PC-3 (cell line): Measurements from ENCODE around the gene ACER1. TPM values are rescaled to one million over a fixed set of nuclear protein-coding genes. Genes with fewer than 3 reads are reported as not detected.
A peak's percentile ranks its signal among the peaks of the same experiment; 100 is the strongest.

ENCODE experiments used
- ATAC-seq: fragments of 200-7000 bp; cut with Tn5 transposase; 2 replicates; pipeline ENCODE4 v1.9.1; 2020; ENCODE audit warnings: mild to moderate bottlenecking, moderate library complexity
- BruUV-seq: library from RNA; stranded (reverse); fragments of 400-500 nt; replicated peaks from 2 replicates; lab custom pipeline; 2021; lab: Mats Ljungman, UMichigan
- CTCF ChIA-PET: fragments of 300-600 bp; sonication (Branson Sonifier 250); formaldehyde crosslinking; loops from one replicate; lab custom pipeline; 2022; ENCODE audit warnings: antibody characterized with exemption; lab: Charles Lee
- POLR2A ChIA-PET: fragments of 300-600 bp; sonication (Branson Sonifier 250); formaldehyde crosslinking; loops from one replicate; lab custom pipeline; 2022; ENCODE audit warnings: antibody characterized with exemption; ENCODE audit not compliant: unreplicated experiment; lab: Charles Lee
- DNase-seq: peaks from one replicate; pipeline ENCODE4 v3.0.0-alpha.2; 2015
- H2AFZ ChIP-seq: fragments of 300-600 bp; sonication (generic); 2 replicates; pipeline ENCODE4 v1.6.0; 2016; ENCODE audit warnings: antibody characterized with exemption, low read length
- H3F3A ChIP-seq: fragments of 300-600 bp; sonication (generic); one replicate; pipeline ENCODE4 v1.6.0; 2017; ENCODE audit warnings: antibody characterized with exemption, low read length, control low read depth, mild to moderate bottlenecking; ENCODE audit not compliant: unreplicated experiment
- H3K27ac ChIP-seq: fragments of 300-600 bp; sonication (generic); 2 replicates; pipeline ENCODE4 v1.5.1; 2016; ENCODE audit warnings: mild to moderate bottlenecking, low read length
- H3K27me3 ChIP-seq: fragments of 300-600 bp; sonication (generic); 2 replicates; pipeline ENCODE4 v1.6.1; 2016; ENCODE audit warnings: low read length, mixed read lengths
- H3K36me3 ChIP-seq: fragments of 300-600 bp; sonication (generic); 2 replicates; pipeline ENCODE4 v1.6.1; 2016; ENCODE audit warnings: low read depth, mixed run types, low read length, mixed read lengths
- H3K4me1 ChIP-seq: fragments of 300-600 bp; sonication (generic); 2 replicates; pipeline ENCODE4 v1.5.1; 2016; ENCODE audit warnings: low read length; ENCODE audit not compliant: insufficient read depth
- H3K4me2 ChIP-seq: fragments of 300-600 bp; sonication (generic); 2 replicates; pipeline ENCODE4 v1.6.0; 2016; ENCODE audit warnings: low read length
- H3K4me3 ChIP-seq: fragments of 300-600 bp; sonication (generic); 2 replicates; pipeline ENCODE4 v1.5.1; 2016; ENCODE audit warnings: mild to moderate bottlenecking, low read length, mixed read lengths
- H3K79me2 ChIP-seq: fragments of 300-600 bp; sonication (generic); 2 replicates; pipeline ENCODE4 v1.6.1; 2017; ENCODE audit warnings: low read length, mixed read lengths
- H3K9ac ChIP-seq: fragments of 300-600 bp; sonication (generic); 2 replicates; pipeline ENCODE4 v1.6.0; 2016; ENCODE audit warnings: mild to moderate bottlenecking, low read length
- H3K9me2 ChIP-seq: fragments of 300-600 bp; sonication (generic); replicated peaks from 2 replicates; pipeline ENCODE4 v1.6.1; 2016; ENCODE audit warnings: mixed run types, low read length, mixed read lengths
- H3K9me3 ChIP-seq: fragments of 300-600 bp; sonication (generic); 2 replicates; pipeline ENCODE4 v1.6.1; 2016; ENCODE audit warnings: low read length, mixed read lengths
- H4K20me1 ChIP-seq: fragments of 300-600 bp; sonication (generic); 2 replicates; pipeline ENCODE4 v1.6.1; 2016; ENCODE audit warnings: low read length, mixed read lengths
- CTCF ChIP-seq: fragments of 300-600 bp; sonication (generic); conservative IDR thresholded peaks from 2 replicates; pipeline ENCODE4 v1.5.1; 2017; ENCODE audit warnings: antibody characterized with exemption, low read depth, mild to moderate bottlenecking, low read length
- EZH2 ChIP-seq: fragments of 300-600 bp; sonication (generic); IDR thresholded peaks from one replicate; pipeline ENCODE4 v1.6.1; 2017; ENCODE audit warnings: antibody characterized with exemption, mild to moderate bottlenecking, low read length; ENCODE audit not compliant: unreplicated experiment
- EZH2phosphoT487 ChIP-seq: fragments of 300-600 bp; sonication (generic); IDR thresholded peaks from 2 replicates; pipeline ENCODE4 v1.6.1; 2018; ENCODE audit warnings: mild to moderate bottlenecking, antibody characterized with exemption, low read length, borderline replicate concordance
- intact Hi-C: fragments of 100-400 bp; cut with micrococcal nuclease; formaldehyde crosslinking; loops from 2 replicates; pipeline ENCODE4 v1.9.0; 2023
- total RNA-seq: library from RNA; depleted of rRNA; stranded (reverse); fragments of >200 nt; gene quantifications from 2 replicates; pipeline ENCODE4 v1.2.3, GENCODE V29; 2014

The ACER1 gene
- total RNA-seq, 1 experiment from 2014 or later: not detected

GRCh38 chr19:6279931-6280591 is 53.4 kb downstream of the ACER1 start, which contains the start of gene MLLT1:
TSS of gene MLLT1 (minus strand) at chr19:6279975. CDS start at chr19:6279784, 191 bp downstream.
- Histone ChIP-seq H4K20me1 (peaks cover 6% of the 10 kb centered on the region; the same call in 1 of the 2 replicates), H3K27ac (no peak within 1 kb of the TSS), H3K4me1 (peaks cover 20% of the 10 kb centered on the region), H3F3A (no peaks in the 10 kb centered on the region), H3K27me3 (no peaks in the 10 kb centered on the region), H3K79me2 (peaks cover 43% of the 10 kb centered on the region), H3K36me3 (no peaks in the 10 kb centered on the region; the same call in 1 of the 2 replicates), H3K9me3 (no peaks in the 10 kb centered on the region), H3K9me2 (no peaks in the 10 kb centered on the region), H3K4me2 (peak within 1 kb of the TSS; percentile 100), H3K4me3 (peak within 1 kb of the TSS; percentile 97), H2AFZ (peak within 1 kb of the TSS; percentile 60), H3K9ac (peak within 1 kb of the TSS; percentile 92)
- POLR2A ChIA-PET: no interaction called here
- peak; percentile 98 for DNase-seq
- peak; percentile 98 for ATAC-seq
- intact Hi-C loops: no loop called here
- BruUV-seq: no TSS peak
- TF ChIP-seq CTCF: peak; percentile 55
- no peak for TF ChIP-seq EZH2phosphoT487
- TF ChIP-seq EZH2: no peak
- CTCF ChIA-PET: no interaction called here

GRCh38 chr19:6279620-6279930 is 53.8 kb downstream of the ACER1 start:
- peak overlapping the region; percentile 92 for H3K9ac ChIP-seq
- no peaks in the 10 kb centered on the region for H3K27me3 ChIP-seq
- peaks cover 6% of the 10 kb centered on the region; the same call in 1 of the 2 replicates for H4K20me1 ChIP-seq
- no peaks in the 10 kb centered on the region; the same call in 1 of the 2 replicates for H3K36me3 ChIP-seq
- peak overlapping the region; percentile 97 for H3K4me3 ChIP-seq
- peak overlapping the region; percentile 100 for H3K4me2 ChIP-seq
- ATAC-seq (peak; percentile 64), DNase-seq (no peak)
- ChIA-PET CTCF (no interaction called here), POLR2A (interaction anchor here (0.5 kb wide), 1 partner anchor 30 kb away, joined by 5 read pairs; no protein-coding TSS in a partner anchor)
- no peaks in the 10 kb centered on the region for H3K9me2 ChIP-seq
- no peaks in the 10 kb centered on the region for H3K9me3 ChIP-seq
- peaks cover 48% of the 10 kb centered on the region for H3K79me2 ChIP-seq
- H2AFZ ChIP-seq: no peak overlapping the region
- peaks cover 25% of the 10 kb centered on the region for H3K4me1 ChIP-seq
- H3F3A ChIP-seq: no peaks in the 10 kb centered on the region
- intact Hi-C loops: no loop called here
- no peak overlapping the region for H3K27ac ChIP-seq
- TF ChIP-seq EZH2 (no peak), EZH2phosphoT487 (no peak), CTCF (no peak)
- BruUV-seq: no TSS peak
